GM21526 (cell line): ENCODE data around the gene VAMP5.
A peak's percentile ranks its signal among the peaks of the same experiment; 100 is the strongest.
"Not testable (repeated sequence)": the region's sequence is repeated elsewhere in the genome, so short reads cannot be mapped to it uniquely, and the experiment has no call there.

Experiments
- ATAC-seq: cut with Tn5 transposase; IDR thresholded peaks from one replicate; pipeline ENCODE4 v1.9.1; 2021; ENCODE audit warnings: moderate library complexity; ENCODE audit not compliant: unreplicated experiment, low FRiP score

Gene VAMP5

GRCh38 chr2:85582492-85582891 lies 1.7 kb upstream of the VAMP5 start:
- ATAC-seq: no peak

- no peak for ATAC-seq
Measured at GRCh38 chr2:85583667-85584353, 421 bp upstream of the VAMP5 start.

- no peak for ATAC-seq
Measured at GRCh38 chr2:85584857-85585780, 888 bp downstream of the VAMP5 start.

GRCh38 chr2:85585781-85586105 lies 1.5 kb downstream of the VAMP5 start:
- no peak for ATAC-seq

- ATAC-seq: no peak
Measured at GRCh38 chr2:85588236-85588635, 4.0 kb downstream of the VAMP5 start.

- ATAC-seq: no peak
Measured at GRCh38 chr2:85588645-85589044, 4.4 kb downstream of the VAMP5 start.

- no peak for ATAC-seq
Measured at GRCh38 chr2:85589181-85589580, 5.0 kb downstream of the VAMP5 start.

- no peak for ATAC-seq
Measured at GRCh38 chr2:85589982-85590791, 6.0 kb downstream of the VAMP5 start.

- no peak for ATAC-seq
Measured at GRCh38 chr2:85590950-85591349, 6.7 kb downstream of the VAMP5 start.

- no peak for ATAC-seq
Measured at GRCh38 chr2:85591563-85591962, 7.3 kb downstream of the VAMP5 start.

GRCh38 chr2:85592299-85592698 lies 8.1 kb downstream of the VAMP5 start:
- not testable (repeated sequence) for ATAC-seq

- no peak for ATAC-seq
Measured at GRCh38 chr2:85593023-85593422, 8.8 kb downstream of the VAMP5 start.

- no peak for ATAC-seq
Measured at GRCh38 chr2:85594715-85595300, 10.6 kb downstream of the VAMP5 start.

GRCh38 chr2:85595301-85596025 lies 11.2 kb downstream of the VAMP5 start, which contains the start of gene RNF181:
Gene RNF181, plus strand, starts transcription at chr2:85595745. Its CDS starts 19 bp downstream, at chr2:85595764.
- ATAC-seq: peak; percentile 96

GRCh38 chr2:85596026-85596333 lies 11.7 kb downstream of the VAMP5 start:
- ATAC-seq: no peak

- ATAC-seq: no peak
Measured at GRCh38 chr2:85596486-85597143, 12.4 kb downstream of the VAMP5 start.

GRCh38 chr2:85597241-85597640 lies 13.0 kb downstream of the VAMP5 start:
- ATAC-seq: no peak

- ATAC-seq: no peak
Measured at GRCh38 chr2:85598594-85599340, 14.5 kb downstream of the VAMP5 start.
